ENCODE results near the gene CLEC4E.

- TF ChIP-seq, protein P1, sequence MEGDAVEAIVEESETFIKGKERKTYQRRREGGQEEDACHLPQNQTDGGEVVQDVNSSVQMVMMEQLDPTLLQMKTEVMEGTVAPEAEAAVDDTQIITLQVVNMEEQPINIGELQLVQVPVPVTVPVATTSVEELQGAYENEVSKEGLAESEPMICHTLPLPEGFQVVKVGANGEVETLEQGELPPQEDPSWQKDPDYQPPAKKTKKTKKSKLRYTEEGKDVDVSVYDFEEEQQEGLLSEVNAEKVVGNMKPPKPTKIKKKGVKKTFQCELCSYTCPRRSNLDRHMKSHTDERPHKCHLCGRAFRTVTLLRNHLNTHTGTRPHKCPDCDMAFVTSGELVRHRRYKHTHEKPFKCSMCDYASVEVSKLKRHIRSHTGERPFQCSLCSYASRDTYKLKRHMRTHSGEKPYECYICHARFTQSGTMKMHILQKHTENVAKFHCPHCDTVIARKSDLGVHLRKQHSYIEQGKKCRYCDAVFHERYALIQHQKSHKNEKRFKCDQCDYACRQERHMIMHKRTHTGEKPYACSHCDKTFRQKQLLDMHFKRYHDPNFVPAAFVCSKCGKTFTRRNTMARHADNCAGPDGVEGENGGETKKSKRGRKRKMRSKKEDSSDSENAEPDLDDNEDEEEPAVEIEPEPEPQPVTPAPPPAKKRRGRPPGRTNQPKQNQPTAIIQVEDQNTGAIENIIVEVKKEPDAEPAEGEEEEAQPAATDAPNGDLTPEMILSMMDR (IDR thresholded peaks at IDR 0.05), result no peak
- no peak for TF ChIP-seq POLR2A (IDR thresholded peaks at IDR 0.05)
- no peak for TF ChIP-seq POLR2AphosphoS5 (IDR thresholded peaks at IDR 0.05)
Measured at GRCh38 chr12:8508910-8509841, 31.5 kb downstream of the CLEC4E start.
